NCI-H2171 treated with DMSO at 0.1 percent for 48 hours (cell line): ENCODE data around the gene RPS6KA1.

ENCODE experiments used
- DNase-seq: peaks from one replicate; lab custom pipeline; 2025; lab: John Stamatoyannopoulos, UW

The RPS6KA1 gene

DNA sequence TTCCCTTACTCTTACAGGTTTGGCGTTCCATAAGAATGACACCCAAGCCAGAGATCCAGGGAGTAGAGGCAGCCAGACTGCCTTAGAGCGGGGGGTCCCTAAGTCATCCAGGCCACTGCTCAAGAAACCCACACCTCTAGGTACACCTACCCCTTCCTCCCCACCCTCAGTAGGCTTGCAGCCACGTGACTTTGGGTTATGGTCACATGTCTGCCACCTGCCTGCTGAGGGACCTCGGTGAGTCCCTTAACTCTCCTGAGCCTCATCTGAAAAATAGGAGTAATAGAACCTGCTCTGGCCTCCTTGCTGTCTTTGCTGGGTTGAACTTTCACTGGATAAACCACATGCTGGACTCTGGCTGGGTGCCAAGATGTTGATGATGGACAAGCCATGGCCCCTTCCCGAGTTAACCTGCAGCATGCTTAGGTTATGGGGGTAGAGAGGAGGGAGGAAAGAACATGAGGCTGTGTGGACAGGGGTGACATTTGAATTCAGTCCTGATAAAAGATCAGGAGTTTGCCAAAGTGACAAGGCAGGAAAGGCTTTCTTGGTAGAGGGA, 4.5 kb downstream of the RPS6KA1 start:
- no peak for DNase-seq

- no peak for DNase-seq
These were observed 5.6 kb downstream of the RPS6KA1 start for GRCh38 chr1:26535201-26535600.

GRCh38 chr1:26536081-26536480, 6.5 kb downstream of the RPS6KA1 start:
- DNase-seq: peak; percentile 87

GRCh38 chr1:26536521-26536920, 7.0 kb downstream of the RPS6KA1 start:
- DNase-seq: no peak

DNA sequence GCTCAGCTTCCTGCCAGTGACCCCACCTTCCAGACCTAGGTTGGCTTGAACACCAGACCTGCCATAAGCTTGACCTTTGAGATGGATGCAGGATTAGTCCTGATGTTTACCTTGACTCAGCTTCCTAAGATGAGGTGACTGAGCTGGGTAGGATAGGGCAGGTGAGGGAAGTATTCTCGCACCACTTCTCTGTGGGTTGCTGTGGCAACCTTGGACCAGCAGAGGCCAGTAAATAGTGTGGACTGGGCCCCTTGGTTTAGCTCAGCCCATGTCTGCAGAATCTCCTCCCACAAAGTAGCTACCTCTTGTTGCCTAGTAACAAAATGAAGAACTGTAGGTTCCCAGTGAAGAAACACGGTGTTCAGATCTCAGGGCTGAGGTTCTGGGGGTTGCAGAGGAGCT, 8.4 kb downstream of the RPS6KA1 start:
- DNase-seq: no peak

GRCh38 chr1:26538480-26539412, 9.2 kb downstream of the RPS6KA1 start:
- no peak for DNase-seq

- DNase-seq: no peak
These were observed 10.2 kb downstream of the RPS6KA1 start for GRCh38 chr1:26539722-26540121.

DNA sequence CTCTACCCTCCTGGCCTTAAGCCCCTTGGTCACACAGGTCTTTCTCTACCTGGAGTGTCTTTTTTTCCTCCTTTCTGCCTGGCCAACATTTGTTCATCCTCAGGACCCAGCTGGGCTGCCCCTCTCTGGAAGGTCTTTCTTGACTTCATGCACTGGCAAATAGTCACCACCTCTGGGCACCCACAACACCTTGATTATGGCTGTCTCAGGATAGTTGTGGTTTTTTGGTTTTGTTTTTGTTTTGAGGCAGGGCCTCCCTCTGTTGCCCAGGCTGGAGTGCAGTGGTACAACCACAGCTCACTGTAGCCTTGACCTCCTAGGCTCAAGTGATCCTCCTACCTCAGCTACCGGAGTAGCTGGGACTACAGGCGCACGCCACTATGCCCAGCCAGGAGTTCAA, 10.8 kb downstream of the RPS6KA1 start:
- DNase-seq: no peak

DNA sequence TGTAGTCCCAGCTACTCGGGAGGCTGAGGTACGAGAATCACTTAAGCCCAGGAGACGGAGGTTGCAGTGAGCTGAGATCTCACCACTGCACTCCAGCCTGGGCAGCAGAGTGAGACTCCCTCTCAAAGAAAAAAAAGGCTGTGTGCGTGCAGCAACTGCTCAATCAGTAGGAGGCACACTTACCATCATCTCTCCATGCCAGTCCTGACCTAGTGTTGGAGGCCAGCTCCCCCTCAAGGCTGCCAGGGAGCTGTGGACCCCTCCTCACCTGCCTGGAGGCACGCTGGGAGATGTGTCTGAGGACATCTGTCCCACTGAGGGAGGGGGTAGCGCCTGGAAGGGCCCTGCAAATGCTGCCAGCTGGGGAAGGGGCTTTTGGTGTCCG, 11.9 kb downstream of the RPS6KA1 start:
- DNase-seq: no peak

DNA sequence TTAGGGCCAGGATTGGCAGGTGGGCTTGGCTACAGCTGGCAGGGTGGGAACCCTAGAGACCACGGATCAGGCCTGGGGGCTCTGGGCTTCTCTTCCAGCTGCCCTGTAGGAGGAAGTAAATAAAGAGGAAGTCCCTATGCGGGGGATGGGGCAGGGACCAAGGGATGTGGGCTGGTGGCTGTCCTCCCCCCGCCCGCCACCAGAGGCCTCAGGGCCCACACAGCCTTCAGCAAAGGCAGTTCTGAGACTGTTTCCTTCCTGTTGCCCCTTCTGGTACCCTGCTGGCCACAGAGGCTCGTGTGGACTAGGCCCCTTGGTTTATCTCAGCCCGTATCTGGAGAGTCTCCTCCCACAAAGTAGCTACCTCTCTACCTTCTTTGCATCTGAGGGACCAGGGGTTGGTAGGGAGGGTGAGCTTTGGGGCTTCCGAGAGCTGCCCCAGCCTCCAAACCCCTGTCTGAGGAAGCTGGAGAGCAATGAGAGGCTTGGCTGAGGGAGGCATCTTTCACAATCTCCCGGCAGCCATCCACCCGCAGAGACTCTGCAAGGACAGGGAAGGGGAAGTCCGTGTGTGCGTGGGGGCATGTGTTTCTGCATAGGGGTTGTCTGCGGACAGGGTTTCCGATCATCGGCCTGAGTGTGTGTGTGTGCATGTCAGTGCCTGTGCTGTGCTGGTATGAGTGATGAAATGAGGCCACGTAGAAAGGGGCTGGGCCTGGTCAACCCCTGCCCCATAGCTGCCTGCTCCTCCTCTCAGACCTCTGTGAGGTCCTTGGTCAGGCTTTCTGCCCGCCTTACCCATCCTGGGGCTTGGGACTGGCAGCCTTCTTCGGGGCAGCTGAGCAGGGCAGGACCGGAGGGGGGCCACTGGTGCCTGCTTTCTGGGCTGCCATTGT, 12.5 kb downstream of the RPS6KA1 start:
- DNase-seq: no peak

DNA sequence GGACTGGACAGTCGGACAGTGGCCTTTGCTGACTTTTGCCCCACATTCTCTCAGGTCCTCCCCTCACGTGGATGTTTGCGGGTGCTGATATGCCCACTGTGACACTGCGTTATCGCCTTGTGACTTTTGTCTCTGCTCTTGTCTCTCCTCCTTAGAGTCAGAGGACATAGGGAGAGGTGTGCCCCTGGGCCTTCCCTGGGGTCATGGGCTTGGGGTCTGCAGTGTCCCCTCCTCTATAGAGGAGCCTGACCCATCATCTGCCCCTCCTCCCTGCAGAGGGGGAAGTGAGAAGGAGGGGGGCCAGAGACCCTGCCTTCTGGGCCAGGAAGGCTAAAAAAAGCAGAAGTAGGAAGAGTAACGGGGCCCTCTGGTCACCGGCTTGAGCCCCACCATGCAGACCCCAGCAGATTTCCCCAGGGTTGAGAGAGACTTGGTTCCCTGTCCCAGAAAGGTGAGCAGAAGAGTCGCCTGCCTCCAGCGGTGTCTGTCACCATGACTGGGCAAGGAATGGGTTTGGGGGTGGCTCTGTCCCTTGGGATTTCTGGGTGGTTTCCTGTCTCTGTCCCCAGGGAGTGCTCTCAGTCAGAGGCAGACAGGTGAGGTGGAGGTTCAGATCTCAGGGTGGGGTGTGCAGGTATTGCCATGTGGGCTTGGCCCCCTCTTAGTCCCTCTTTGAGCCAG, 13.3 kb downstream of the RPS6KA1 start:
- no peak for DNase-seq

- no peak for DNase-seq
These were observed 13.9 kb downstream of the RPS6KA1 start for GRCh38 chr1:26543462-26543861.

GRCh38 chr1:26544126-26544525, 14.6 kb downstream of the RPS6KA1 start:
- DNase-seq: peak; percentile 89

- no peak for DNase-seq
These were observed 16.4 kb downstream of the RPS6KA1 start for GRCh38 chr1:26545969-26546323.

GRCh38 chr1:26546375-26546774, 16.8 kb downstream of the RPS6KA1 start:
- DNase-seq: no peak

- DNase-seq: no peak
These were observed 17.3 kb downstream of the RPS6KA1 start for GRCh38 chr1:26546819-26547218.

- DNase-seq: no peak
These were observed 19.3 kb downstream of the RPS6KA1 start for GRCh38 chr1:26548841-26549240.

DNA sequence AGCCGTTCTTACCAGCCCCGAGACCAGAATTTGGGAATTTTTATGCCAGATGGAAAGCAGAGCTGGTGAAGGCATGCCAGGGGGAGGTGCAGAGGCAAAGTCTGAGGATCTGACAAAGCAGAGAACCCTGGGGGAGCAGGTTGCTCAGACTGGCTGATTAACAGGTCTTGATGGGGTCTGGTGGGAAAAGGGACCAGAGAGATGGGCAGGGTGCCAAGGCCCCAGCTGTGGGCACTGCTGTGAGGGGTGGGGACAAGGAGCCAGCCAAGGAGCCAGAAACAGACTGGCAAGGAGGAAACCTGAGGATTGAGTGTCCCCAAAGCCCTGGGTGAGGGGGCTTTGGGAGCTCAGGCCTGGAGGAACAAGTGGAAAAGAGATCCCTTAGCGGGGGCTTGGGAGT, 21.4 kb downstream of the RPS6KA1 start:
- peak; percentile 79 for DNase-seq

- no peak for DNase-seq
These were observed 23.2 kb downstream of the RPS6KA1 start for GRCh38 chr1:26552720-26553119.

DNA sequence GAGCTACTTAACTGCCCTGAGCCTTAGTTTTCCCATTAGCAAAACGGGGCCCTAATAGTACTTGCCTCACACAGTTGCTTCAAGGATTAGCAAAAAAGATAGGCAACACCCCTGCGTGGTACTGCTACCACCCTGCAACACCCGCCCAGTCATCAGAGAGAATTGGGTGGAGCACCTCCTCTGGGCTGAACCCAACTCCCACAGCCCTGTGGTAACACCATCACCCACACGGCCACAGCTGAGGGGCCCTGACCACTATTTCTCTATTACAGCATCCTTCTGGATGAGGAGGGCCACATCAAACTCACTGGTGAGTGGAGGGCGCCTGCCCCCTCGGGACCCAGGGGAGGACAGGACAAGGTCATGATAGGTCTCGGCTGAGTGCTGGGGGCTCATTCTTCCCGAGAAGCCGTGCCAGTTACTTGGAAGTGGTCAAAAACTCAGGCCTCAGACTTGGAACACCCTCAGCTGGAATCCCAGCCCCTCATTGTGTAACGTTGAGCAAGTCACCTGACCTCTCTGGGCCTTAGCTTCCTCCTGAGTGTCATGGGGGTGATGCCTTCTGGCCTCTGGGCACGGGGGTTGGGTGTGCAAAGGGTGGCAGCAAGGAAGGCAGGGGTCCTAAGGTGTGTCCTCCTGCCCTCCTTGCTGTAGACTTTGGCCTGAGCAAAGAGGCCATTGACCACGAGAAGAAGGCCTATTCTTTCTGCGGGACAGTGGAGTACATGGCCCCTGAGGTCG, 24.6 kb downstream of the RPS6KA1 start:
- DNase-seq: no peak

- DNase-seq: no peak
These were observed 25.2 kb downstream of the RPS6KA1 start for GRCh38 chr1:26554781-26555180.
